ENCODE measurements around the gene TC2N. TPM values are rescaled to one million over a fixed set of nuclear protein-coding genes. Genes with fewer than 3 reads are reported as not detected.

TC2N gene
- total RNA-seq, 2 donors from 2014 or later, result 17.3 to 19.5 TPM

- 91 to 95% methylated on average over 5 to 8 of the region's 8 CpGs for WGBS, 2 experiments (ENCODE audit: insufficient coverage in 1 of 2, insufficient read length in 1 of 2)
- Histone ChIP-seq H3K27ac (ENCODE audit: low read depth, low read length) (no peak overlapping the region), H3K4me3 (ENCODE audit: low read length) (no peak overlapping the region), H3K27me3 (ENCODE audit: control insufficient read depth, insufficient read depth, low read length, poor library complexity, severe bottlenecking) (no peaks in the 10 kb centered on the region), H3K36me3 (ENCODE audit: control insufficient read depth, insufficient read depth, low read length) (no peaks in the 10 kb centered on the region), H3K9me3 (ENCODE audit: control insufficient read depth, low read length) (no peaks in the 10 kb centered on the region), H3K9ac (ENCODE audit: extremely low read depth, low read length, poor library complexity, severe bottlenecking) (no peak overlapping the region), H3K4me1 (ENCODE audit: control insufficient read depth, insufficient read depth, low read length) (no peaks in the 10 kb centered on the region)
- Mint-ChIP-seq H3K27ac (no peak overlapping the region), H3K27me3 (ENCODE audit: insufficient read depth) (no peaks in the 10 kb centered on the region), H3K4me3 (no peak overlapping the region), H3K36me3 (ENCODE audit: low read depth) (no peaks in the 10 kb centered on the region), H3K4me1 (peaks cover 12% of the 10 kb centered on the region), H3K9me3 (no peaks in the 10 kb centered on the region)
- no peak for TF ChIP-seq CTCF (conservative IDR thresholded peaks at IDR 0.05)
- DNase-seq, result no peak
These were observed 37.1 kb upstream of the TC2N start for GRCh38 chr14:91904483-91904882.

DNA sequence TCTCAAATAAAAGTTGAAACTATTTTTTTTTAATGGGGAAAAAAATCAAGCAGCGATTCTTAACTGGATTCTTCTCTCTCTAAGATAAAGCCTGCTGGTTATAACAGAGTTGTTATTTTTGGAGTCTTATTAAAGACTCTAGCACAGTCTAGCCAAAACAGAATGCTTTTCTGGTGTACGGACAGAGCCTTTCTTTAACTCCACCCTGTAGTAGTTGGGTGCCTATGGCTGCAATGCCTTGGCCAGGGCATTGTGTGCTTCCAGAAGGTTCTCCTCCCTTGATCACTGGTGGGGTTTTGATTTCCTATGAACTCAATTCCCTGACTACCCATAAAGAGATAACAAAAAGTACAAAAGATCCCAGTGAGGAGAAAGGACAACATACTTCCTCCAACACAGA lies 35.7 kb upstream of the TC2N start:
- Histone ChIP-seq H3K27me3 (ENCODE audit: control insufficient read depth, insufficient read depth, low read length, poor library complexity, severe bottlenecking) (no peaks in the 10 kb centered on the region), H3K4me1 (ENCODE audit: control insufficient read depth, insufficient read depth, low read length) (no peaks in the 10 kb centered on the region), H3K4me3 (ENCODE audit: low read length) (no peak overlapping the region), H3K9ac (ENCODE audit: extremely low read depth, low read length, poor library complexity, severe bottlenecking) (no peak overlapping the region), H3K36me3 (ENCODE audit: control insufficient read depth, insufficient read depth, low read length) (no peaks in the 10 kb centered on the region), H3K9me3 (ENCODE audit: control insufficient read depth, low read length) (no peaks in the 10 kb centered on the region), H3K27ac (ENCODE audit: low read depth, low read length) (no peak overlapping the region)
- no peaks in the 10 kb centered on the region for H3K36me3 Mint-ChIP-seq (ENCODE audit: low read depth)
- no peaks in the 10 kb centered on the region for H3K27me3 Mint-ChIP-seq (ENCODE audit: insufficient read depth)
- H3K9me3 Mint-ChIP-seq, result no peaks in the 10 kb centered on the region
- DNase-seq, result no peak
- no peak overlapping the region for H3K4me3 Mint-ChIP-seq
- peaks cover 12% of the 10 kb centered on the region for H3K4me1 Mint-ChIP-seq
- H3K27ac Mint-ChIP-seq, result no peak overlapping the region
- WGBS, 2 experiments (ENCODE audit: insufficient coverage in 1 of 2, insufficient read length in 1 of 2), result 91 to 100% methylated on average over 1 to 2 of the region's 2 CpGs
- TF ChIP-seq CTCF (conservative IDR thresholded peaks at IDR 0.05), result no peak

DNA sequence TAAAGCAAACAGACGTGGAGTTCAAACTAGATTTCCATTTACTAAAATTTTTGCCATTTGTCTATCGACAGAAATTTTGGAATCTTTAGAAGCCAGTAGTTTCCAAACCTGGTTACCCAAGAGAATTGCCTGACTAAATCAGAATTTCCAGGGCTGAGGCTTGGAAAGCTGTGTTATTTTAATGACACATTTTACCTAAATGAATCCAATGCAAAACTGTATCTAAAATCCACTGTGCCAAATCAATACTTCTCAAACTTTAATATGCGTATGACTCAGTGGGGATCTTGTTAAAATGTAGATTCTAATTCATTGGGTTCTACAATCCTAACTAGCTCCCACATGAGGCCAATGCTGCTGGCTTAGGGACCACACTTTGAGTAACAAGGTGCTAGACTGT lies 35.0 kb upstream of the TC2N start:
- Mint-ChIP-seq H3K27ac (no peak overlapping the region), H3K27me3 (ENCODE audit: insufficient read depth) (no peaks in the 10 kb centered on the region), H3K4me1 (peaks cover 14% of the 10 kb centered on the region), H3K4me3 (no peak overlapping the region), H3K9me3 (no peaks in the 10 kb centered on the region), H3K36me3 (ENCODE audit: low read depth) (no peaks in the 10 kb centered on the region)
- Histone ChIP-seq H3K9ac (ENCODE audit: extremely low read depth, low read length, poor library complexity, severe bottlenecking) (no peak overlapping the region), H3K36me3 (ENCODE audit: control insufficient read depth, insufficient read depth, low read length) (no peaks in the 10 kb centered on the region), H3K27me3 (ENCODE audit: control insufficient read depth, insufficient read depth, low read length, poor library complexity, severe bottlenecking) (no peaks in the 10 kb centered on the region), H3K9me3 (ENCODE audit: control insufficient read depth, low read length) (no peaks in the 10 kb centered on the region), H3K27ac (ENCODE audit: low read depth, low read length) (no peak overlapping the region), H3K4me3 (ENCODE audit: low read length) (no peak overlapping the region), H3K4me1 (ENCODE audit: control insufficient read depth, insufficient read depth, low read length) (peaks cover 3% of the 10 kb centered on the region)
- TF ChIP-seq CTCF (conservative IDR thresholded peaks at IDR 0.05), result no peak
- DNase-seq, result no peak
- WGBS, 2 experiments (ENCODE audit: insufficient coverage in 1 of 2, insufficient read length in 1 of 2), result 88 to 92% methylated on average over 2 to 3 of the region's 3 CpGs

Measured in endodermal cell (in vitro differentiated cells).